NCI-H2171 treated with DMSO at 0.1 percent for 48 hours (cell line): ENCODE measurements around the gene NEO1.

ENCODE experiments used
- DNase-seq: peaks from one replicate; lab custom pipeline; 2025; lab: John Stamatoyannopoulos, UW

The NEO1 gene

GRCh38 chr15:73028831-73029451 is 23.3 kb upstream of the NEO1 start:
- no peak for DNase-seq

- DNase-seq, result no peak
Observed at GRCh38 chr15:73030122-73030679, 22.1 kb upstream of the NEO1 start.

- DNase-seq, result no peak
Observed at GRCh38 chr15:73031648-73032047, 20.6 kb upstream of the NEO1 start.

- DNase-seq, result peak; percentile 63
Observed at GRCh38 chr15:73033611-73034010, 18.7 kb upstream of the NEO1 start.

- DNase-seq, result peak; percentile 98
Observed at GRCh38 chr15:73034221-73034620, 18.0 kb upstream of the NEO1 start.

GRCh38 chr15:73035221-73035620 is 17.0 kb upstream of the NEO1 start:
- DNase-seq, result peak; percentile 40

- no peak for DNase-seq
Observed at GRCh38 chr15:73038220-73038619, 14.0 kb upstream of the NEO1 start.

- DNase-seq, result no peak
Observed at GRCh38 chr15:73046073-73046472, 6.2 kb upstream of the NEO1 start.

- DNase-seq, result no peak
Observed at GRCh38 chr15:73047882-73048281, 4.4 kb upstream of the NEO1 start.

GRCh38 chr15:73048624-73049295 is 3.5 kb upstream of the NEO1 start:
- DNase-seq, result no peak

GRCh38 chr15:73049564-73050215 is 2.6 kb upstream of the NEO1 start:
- DNase-seq, result no peak

- no peak for DNase-seq
Observed at GRCh38 chr15:73050561-73051295, 1.5 kb upstream of the NEO1 start.

- peak; percentile 47 for DNase-seq
Observed at GRCh38 chr15:73051391-73051806, 864 bp upstream of the NEO1 start.

GRCh38 chr15:73052653-73053397 is 562 bp downstream of the NEO1 start:
- DNase-seq, result peak; percentile 93

- DNase-seq, result no peak
Observed at GRCh38 chr15:73053398-73053723, 1.1 kb downstream of the NEO1 start.

GRCh38 chr15:73054417-73054953 is 2.2 kb downstream of the NEO1 start:
- DNase-seq, result no peak

- no peak for DNase-seq
Observed at GRCh38 chr15:73056460-73056859, 4.2 kb downstream of the NEO1 start.

- no peak for DNase-seq
Observed at GRCh38 chr15:73058437-73058836, 6.2 kb downstream of the NEO1 start.

GRCh38 chr15:73065114-73065513 is 12.9 kb downstream of the NEO1 start:
- no peak for DNase-seq

- peak; percentile 93 for DNase-seq
Observed at GRCh38 chr15:73069109-73069508, 16.8 kb downstream of the NEO1 start.

- no peak for DNase-seq
Observed at GRCh38 chr15:73072894-73073293, 20.6 kb downstream of the NEO1 start.

GRCh38 chr15:73074241-73074640 is 22.0 kb downstream of the NEO1 start:
- DNase-seq, result no peak
